Neural progenitor cell (in vitro differentiated cells): Measurements from ENCODE around the gene ZMPSTE24. TPM values are rescaled to one million over a fixed set of nuclear protein-coding genes. Genes with fewer than 3 reads are reported as not detected.

Experiments used
- DNase-seq: peaks from one replicate; pipeline ENCODE4 v3.0.0-alpha.2; 2016; ENCODE audit warnings: low spot score
- H2AFZ ChIP-seq: fragments of 200-600 bp; sonication (generic); replicated peaks from 2 replicates; pipeline ENCODE4 v1.6.1; 2016; ENCODE audit warnings: antibody characterized with exemption
- H3F3A ChIP-seq: fragments of 200-600 bp; sonication (generic); 2 replicates; pipeline ENCODE4 v1.6.1; 2016; ENCODE audit warnings: antibody characterized with exemption, low read depth
- H3K27ac ChIP-seq: fragments of 200-600 bp; sonication (generic); 2 replicates; pipeline ENCODE4 v1.5.1; 2016; ENCODE audit warnings: mild to moderate bottlenecking
- H3K27me3 ChIP-seq: fragments of 200-600 bp; sonication (generic); 2 replicates; pipeline ENCODE4 v1.6.1; 2016; ENCODE audit warnings: mild to moderate bottlenecking, moderate library complexity
- H3K36me3 ChIP-seq: fragments of 200-600 bp; sonication (generic); 2 replicates; pipeline ENCODE4 v1.5.1; 2016
- H3K4me1 ChIP-seq: fragments of 200-600 bp; sonication (generic); 2 replicates; pipeline ENCODE4 v1.6.1; 2016; ENCODE audit warnings: mixed run types
- H3K4me2 ChIP-seq: fragments of 200-600 bp; sonication (generic); 2 replicates; pipeline ENCODE4 v1.6.1; 2016
- H3K4me3 ChIP-seq: fragments of 200-600 bp; sonication (generic); 2 replicates; pipeline ENCODE4 v1.5.1; 2016
- H3K79me2 ChIP-seq: fragments of 200-600 bp; sonication (generic); 2 replicates; pipeline ENCODE4 v1.6.1; 2016; ENCODE audit warnings: low read depth
- H3K9ac ChIP-seq: fragments of 200-600 bp; sonication (generic); 2 replicates; pipeline ENCODE4 v1.6.1; 2016
- H3K9me3 ChIP-seq: fragments of 200-600 bp; sonication (generic); 2 replicates; pipeline ENCODE4 v1.5.1; 2016; ENCODE audit warnings: low read depth
- H4K20me1 ChIP-seq: fragments of 200-600 bp; sonication (generic); 2 replicates; pipeline ENCODE4 v1.6.1; 2016; ENCODE audit warnings: low read depth
- H3K27ac Mint-ChIP-seq: 3 replicates; pipeline ENCODE4 v1.8.0; 2021; ENCODE audit warnings: mixed read lengths
- H3K27me3 Mint-ChIP-seq: 2 replicates; pipeline ENCODE4 v1.8.0; 2022; ENCODE audit warnings: low read depth, mild to moderate bottlenecking, inconsistent platforms, moderate library complexity, mixed read lengths; ENCODE audit not compliant: insufficient read depth
- H3K36me3 Mint-ChIP-seq: 3 replicates; pipeline ENCODE4 v1.8.0; 2021; ENCODE audit warnings: mixed read lengths
- H3K4me1 Mint-ChIP-seq: 3 replicates; pipeline ENCODE4 v1.8.0; 2021; ENCODE audit warnings: mixed read lengths
- H3K4me3 Mint-ChIP-seq: 3 replicates; pipeline ENCODE4 v1.8.0; 2021; ENCODE audit warnings: mild to moderate bottlenecking, moderate library complexity, mixed read lengths
- H3K9me3 Mint-ChIP-seq: 3 replicates; pipeline ENCODE4 v1.8.0; 2020; ENCODE audit warnings: mixed read lengths
- EZH2 ChIP-seq: fragments of 200-600 bp; sonication (generic); IDR thresholded peaks from 2 replicates; pipeline ENCODE4 v1.6.1; 2017; ENCODE audit warnings: antibody characterized with exemption, mild to moderate bottlenecking, moderate library complexity
- EZH2phosphoT487 ChIP-seq: fragments of 200-600 bp; sonication (generic); IDR thresholded peaks from 2 replicates; pipeline ENCODE4 v1.6.1; 2017; ENCODE audit warnings: antibody characterized with exemption
- total RNA-seq: library from RNA; depleted of rRNA; stranded (reverse); fragments of >200 nt; gene quantifications from 2 replicates; pipeline ENCODE4 v1.2.3, GENCODE V29; 2015; ENCODE audit warnings: low replicate concordance
- TF ChIP-seq, protein P1 (sequence below): fragments of 200-600 bp; sonication (generic); IDR thresholded peaks from 2 replicates; pipeline ENCODE4 v1.5.1; 2017; ENCODE audit warnings: antibody characterized with exemption, mild to moderate bottlenecking

ZMPSTE24 gene
- total RNA-seq, 1 donor from 2014 or later, result 38.0 TPM

DNA sequence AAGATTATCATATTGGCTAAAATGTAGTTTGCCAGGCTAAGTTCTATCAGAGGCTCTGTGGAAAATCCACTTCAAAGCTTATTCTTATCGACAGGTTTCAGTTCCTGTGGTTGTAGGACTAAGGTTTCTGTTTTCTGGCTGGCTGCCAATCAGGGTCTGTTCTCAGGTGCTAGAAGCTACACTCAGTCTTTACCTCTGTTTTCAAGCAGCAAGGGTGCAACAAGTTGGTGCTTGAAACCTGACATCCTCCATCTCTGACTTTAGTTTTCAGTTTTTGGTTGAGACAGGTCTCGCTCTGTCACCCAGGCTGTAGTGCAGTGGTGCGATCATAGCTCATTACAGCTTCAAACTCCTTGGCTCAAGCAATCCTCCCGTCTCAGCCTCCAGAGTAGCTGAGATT lies 25.6 kb upstream of the ZMPSTE24 start:
- no peak for TF ChIP-seq EZH2phosphoT487
- TF ChIP-seq, protein P1, sequence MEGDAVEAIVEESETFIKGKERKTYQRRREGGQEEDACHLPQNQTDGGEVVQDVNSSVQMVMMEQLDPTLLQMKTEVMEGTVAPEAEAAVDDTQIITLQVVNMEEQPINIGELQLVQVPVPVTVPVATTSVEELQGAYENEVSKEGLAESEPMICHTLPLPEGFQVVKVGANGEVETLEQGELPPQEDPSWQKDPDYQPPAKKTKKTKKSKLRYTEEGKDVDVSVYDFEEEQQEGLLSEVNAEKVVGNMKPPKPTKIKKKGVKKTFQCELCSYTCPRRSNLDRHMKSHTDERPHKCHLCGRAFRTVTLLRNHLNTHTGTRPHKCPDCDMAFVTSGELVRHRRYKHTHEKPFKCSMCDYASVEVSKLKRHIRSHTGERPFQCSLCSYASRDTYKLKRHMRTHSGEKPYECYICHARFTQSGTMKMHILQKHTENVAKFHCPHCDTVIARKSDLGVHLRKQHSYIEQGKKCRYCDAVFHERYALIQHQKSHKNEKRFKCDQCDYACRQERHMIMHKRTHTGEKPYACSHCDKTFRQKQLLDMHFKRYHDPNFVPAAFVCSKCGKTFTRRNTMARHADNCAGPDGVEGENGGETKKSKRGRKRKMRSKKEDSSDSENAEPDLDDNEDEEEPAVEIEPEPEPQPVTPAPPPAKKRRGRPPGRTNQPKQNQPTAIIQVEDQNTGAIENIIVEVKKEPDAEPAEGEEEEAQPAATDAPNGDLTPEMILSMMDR, result no peak
- no peak for TF ChIP-seq EZH2
- Histone ChIP-seq H3K4me2 (no peak overlapping the region), H3F3A (no peaks in the 10 kb centered on the region), H3K27ac (no peak overlapping the region), H3K79me2 (no peaks in the 10 kb centered on the region), H3K9me3 (no peaks in the 10 kb centered on the region), H3K9ac (no peak overlapping the region), H3K27me3 (no peaks in the 10 kb centered on the region), H3K4me1 (no peaks in the 10 kb centered on the region), H3K36me3 (peaks cover 34% of the 10 kb centered on the region), H3K4me3 (no peak overlapping the region), H4K20me1 (peaks cover 8% of the 10 kb centered on the region), H2AFZ (no peak overlapping the region)
- Mint-ChIP-seq H3K27me3 (no peaks in the 10 kb centered on the region), H3K4me1 (no peaks in the 10 kb centered on the region), H3K36me3 (peaks cover 33% of the 10 kb centered on the region), H3K9me3 (no peaks in the 10 kb centered on the region), H3K27ac (no peak overlapping the region), H3K4me3 (no peak overlapping the region)
- no peak for DNase-seq

DNA sequence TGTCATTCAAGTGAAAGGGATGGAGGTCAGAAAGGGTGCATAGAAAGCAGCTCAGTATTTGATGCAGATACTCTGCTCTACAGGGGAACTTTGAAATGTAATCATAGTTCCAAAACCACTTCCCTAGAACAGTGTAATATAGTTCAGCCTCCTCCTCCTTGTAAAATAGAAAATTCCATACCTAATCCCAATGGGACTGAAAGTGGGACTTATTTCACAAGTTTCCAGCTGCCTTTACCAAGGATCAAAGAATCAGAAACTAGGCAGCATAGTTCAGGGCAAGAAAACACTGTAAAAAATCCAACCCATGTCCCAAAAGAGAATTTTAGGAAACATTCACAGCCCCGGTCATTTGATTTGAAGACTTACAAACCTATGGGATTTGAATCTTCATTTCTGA lies 18.4 kb upstream of the ZMPSTE24 start:
- H3K27me3 ChIP-seq, result no peaks in the 10 kb centered on the region
- Mint-ChIP-seq H3K4me3 (no peak overlapping the region), H3K4me1 (no peaks in the 10 kb centered on the region), H3K27me3 (no peaks in the 10 kb centered on the region), H3K36me3 (peaks cover 33% of the 10 kb centered on the region), H3K9me3 (no peaks in the 10 kb centered on the region), H3K27ac (no peak overlapping the region)
- no peak overlapping the region for H2AFZ ChIP-seq
- peaks cover 15% of the 10 kb centered on the region for H3F3A ChIP-seq
- H3K79me2 ChIP-seq, result no peaks in the 10 kb centered on the region
- no peaks in the 10 kb centered on the region for H3K9me3 ChIP-seq
- TF ChIP-seq, protein P1, result no peak
- no peak for TF ChIP-seq EZH2
- no peak for TF ChIP-seq EZH2phosphoT487
- no peak for DNase-seq
- H4K20me1 ChIP-seq, result peaks cover 12% of the 10 kb centered on the region
- H3K9ac ChIP-seq, result no peak overlapping the region
- H3K4me1 ChIP-seq, result no peaks in the 10 kb centered on the region
- no peak overlapping the region for H3K4me2 ChIP-seq
- H3K4me3 ChIP-seq, result no peak overlapping the region
- H3K36me3 ChIP-seq, result peaks cover 32% of the 10 kb centered on the region
- no peak overlapping the region for H3K27ac ChIP-seq

DNA sequence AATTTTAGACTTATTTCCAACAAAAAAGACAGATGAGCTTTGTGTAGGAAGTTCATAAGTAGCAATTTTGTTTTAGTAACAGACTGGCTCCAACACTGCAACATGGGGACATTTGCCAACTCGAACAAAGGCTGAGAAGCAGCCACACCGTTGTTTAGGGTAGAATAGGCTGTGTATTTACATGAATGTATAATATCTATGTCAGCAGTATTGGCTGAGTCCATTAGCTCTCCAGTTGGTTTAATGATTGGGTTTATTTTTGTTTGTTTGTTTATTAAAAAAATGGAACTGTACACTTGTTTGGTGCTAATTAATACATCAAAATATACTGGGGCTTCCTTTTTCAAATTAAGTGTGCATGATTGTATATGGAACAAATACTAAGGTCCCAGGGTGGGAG lies 17.6 kb upstream of the ZMPSTE24 start:
- Mint-ChIP-seq H3K36me3 (peaks cover 31% of the 10 kb centered on the region), H3K27ac (no peak overlapping the region)
- no peaks in the 10 kb centered on the region for H3K27me3 ChIP-seq

More for the DNA sequence above, 17.6 kb upstream of the ZMPSTE24 start:
- DNase-seq, result no peak
- Histone ChIP-seq H4K20me1 (peaks cover 12% of the 10 kb centered on the region), H3K4me2 (no peak overlapping the region), H3K79me2 (no peaks in the 10 kb centered on the region), H3F3A (peaks cover 15% of the 10 kb centered on the region), H3K27ac (no peak overlapping the region), H3K9ac (no peak overlapping the region), H3K4me3 (no peak overlapping the region), H3K36me3 (peaks cover 32% of the 10 kb centered on the region), H3K4me1 (no peaks in the 10 kb centered on the region), H2AFZ (no peak overlapping the region), H3K9me3 (no peaks in the 10 kb centered on the region)
- TF ChIP-seq, protein P1, result no peak
- TF ChIP-seq EZH2, result no peak
- TF ChIP-seq EZH2phosphoT487, result no peak
- H3K4me1 Mint-ChIP-seq, result no peaks in the 10 kb centered on the region
- H3K27me3 Mint-ChIP-seq, result no peaks in the 10 kb centered on the region
- H3K9me3 Mint-ChIP-seq, result no peaks in the 10 kb centered on the region
- H3K4me3 Mint-ChIP-seq, result no peak overlapping the region
